HEK293 (cell line): ENCODE measurements around the gene RRP8.

Experiments
- CTCF ChIA-PET: fragments of 350-600 bp; formaldehyde crosslinking; extraction: SDS; loops from one replicate; lab custom pipeline; 2021; ENCODE audit warnings: antibody characterized with exemption; lab: Yijun Ruan, JAX
- POLR2A ChIA-PET: fragments of 300-600 bp; formaldehyde crosslinking; extraction: SDS; loops from one replicate; lab custom pipeline; 2020; ENCODE audit warnings: antibody characterized with exemption, inconsistent platforms; lab: Yijun Ruan, JAX
- H3K27ac ChIP-seq: fragments of 200-500 bp; sonication (Bioruptor generic); 2 replicates; pipeline ENCODE4 v1.5.1; 2014; ENCODE audit warnings: low read depth, low read length, control low read depth, inconsistent platforms; ENCODE audit errors: extremely low read depth
- H3K36me3 ChIP-seq, 2 experiments: fragments of 200-500 bp in 1 of 2; sonication (Bioruptor generic) in 1 of 2; 1 replicate in 1 of 2; 2 replicates in 1 of 2; pipeline ENCODE4 v1.5.1; 2014 to 2017; ENCODE audit warnings: inconsistent platforms in 2 of 2, low read length in 2 of 2; ENCODE audit not compliant: control insufficient read depth in 2 of 2, insufficient read depth in 1 of 2
- H3K4me1 ChIP-seq: fragments of 200-500 bp; sonication (Bioruptor generic); 2 replicates; pipeline ENCODE4 v1.5.1; 2014; ENCODE audit warnings: mild to moderate bottlenecking, low read length, inconsistent platforms; ENCODE audit not compliant: control insufficient read depth, insufficient read depth
- H3K4me3 ChIP-seq: 2 replicates; pipeline ENCODE4 v1.5.1; 2011; ENCODE audit warnings: low read depth, mild to moderate bottlenecking, control low read depth, low read length, moderate library complexity
- H3K9me3 ChIP-seq: fragments of 200-500 bp; sonication (Bioruptor generic); 2 replicates; pipeline ENCODE4 v1.5.1; 2014; ENCODE audit warnings: low read depth, low read length, inconsistent platforms; ENCODE audit not compliant: control insufficient read depth, insufficient read depth
- MEIS1 ChIP-seq: sonication (generic); formaldehyde crosslinking; IDR thresholded peaks from 2 replicates; pipeline ENCODE4 v1.8.1; 2022; ENCODE audit warnings: missing genetic modification reagents, mild to moderate bottlenecking, borderline replicate concordance
- PRDM1 ChIP-seq: fragments of 450-650 bp; formaldehyde crosslinking; IDR thresholded peaks from 2 replicates; pipeline ENCODE4; 2016; ENCODE audit warnings: missing biosample characterization, missing genetic modification characterization
- RBAK ChIP-seq: fragments of 450-650 bp; formaldehyde crosslinking; IDR thresholded peaks from 2 replicates; pipeline ENCODE4 v1.5.1; 2016; ENCODE audit warnings: missing biosample characterization, missing genetic modification characterization
- SETDB1 ChIP-seq: IDR thresholded peaks from one replicate; pipeline ENCODE4 v1.6.1; 2017; ENCODE audit warnings: mild to moderate bottlenecking, low read length, moderate library complexity, mixed read lengths; ENCODE audit not compliant: insufficient read length
- ZBTB17 ChIP-seq: fragments of 450-650 bp; formaldehyde crosslinking; IDR thresholded peaks from 2 replicates; pipeline ENCODE4 v1.5.1; 2016; ENCODE audit warnings: missing biosample characterization, missing genetic modification characterization
- ZNF169 ChIP-seq: fragments of 450-650 bp; formaldehyde crosslinking; IDR thresholded peaks from 2 replicates; pipeline ENCODE4 v1.5.1; 2016; ENCODE audit warnings: missing biosample characterization, missing genetic modification characterization
- ZNF341 ChIP-seq: fragments of 450-650 bp; formaldehyde crosslinking; IDR thresholded peaks from 2 replicates; pipeline ENCODE4; 2016; ENCODE audit warnings: low read depth, missing biosample characterization, missing genetic modification characterization
- ZNF529 ChIP-seq: fragments of 450-650 bp; formaldehyde crosslinking; IDR thresholded peaks from 2 replicates; pipeline ENCODE4 v1.5.1; 2017; ENCODE audit warnings: missing genetic modification characterization, missing biosample characterization; ENCODE audit not compliant: insufficient replicate concordance
- ZNF677 ChIP-seq: fragments of 450-650 bp; IDR thresholded peaks from 2 replicates; pipeline ENCODE4 v1.5.0; 2018; ENCODE audit warnings: missing biosample characterization, mild to moderate bottlenecking, missing genetic modification characterization, moderate library complexity
- ZNF837 ChIP-seq: fragments of 450-650 bp; formaldehyde crosslinking; IDR thresholded peaks from 2 replicates; pipeline ENCODE4 v1.5.1; 2016; ENCODE audit warnings: missing biosample characterization, missing genetic modification characterization
- ZSCAN30 ChIP-seq: fragments of 450-650 bp; IDR thresholded peaks from 2 replicates; pipeline ENCODE4 v1.5.1; 2018; ENCODE audit warnings: missing biosample characterization, mild to moderate bottlenecking, missing genetic modification characterization, moderate library complexity
- TF ChIP-seq, protein P1 (sequence below): fragments of 450-650 bp; formaldehyde crosslinking; IDR thresholded peaks from 2 replicates; pipeline ENCODE4 v1.5.1; 2016; ENCODE audit warnings: missing biosample characterization, missing genetic modification characterization
- TF ChIP-seq, protein P2 (sequence below): fragments of 450-650 bp; formaldehyde crosslinking; IDR thresholded peaks from 2 replicates; pipeline ENCODE4 v1.5.1; 2016; ENCODE audit warnings: missing biosample characterization, missing genetic modification characterization
- TF ChIP-seq, protein P3 (sequence below): fragments of 450-650 bp; formaldehyde crosslinking; IDR thresholded peaks from 2 replicates; pipeline ENCODE4 v1.5.1; 2016; ENCODE audit warnings: missing biosample characterization, missing genetic modification characterization, borderline replicate concordance

Gene RRP8

DNA sequence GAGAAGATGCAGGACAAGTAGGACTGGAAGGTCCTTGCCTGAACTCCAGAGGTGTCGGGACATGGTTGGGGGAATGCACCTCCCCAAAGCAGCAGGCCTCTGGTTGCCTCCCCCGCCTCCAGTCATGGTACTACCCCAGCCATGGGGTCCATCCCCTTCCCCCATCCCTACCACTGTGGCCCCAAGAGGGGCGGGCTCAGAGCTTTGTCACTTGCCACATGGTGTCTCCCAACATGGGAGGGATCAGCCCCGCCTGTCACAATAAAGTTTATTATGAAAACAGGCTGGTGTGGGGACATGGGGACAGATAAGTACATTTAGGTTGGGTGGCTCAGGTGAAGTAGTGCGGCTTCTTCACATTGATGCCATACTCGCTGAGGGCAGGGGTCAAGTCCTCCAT lies 7.2 kb upstream of the RRP8 start:
- Histone ChIP-seq H3K4me3 (no peak overlapping the region), H3K36me3 (peaks cover 0 to 68% of the 10 kb centered on the region in 2 experiments; a peak in 1 of 3 replicates), H3K4me1 (no peaks in the 10 kb centered on the region), H3K27ac (no peak overlapping the region), H3K9me3 (no peaks in the 10 kb centered on the region)
- POLR2A ChIA-PET: interaction anchor here (1.7 kb wide), 2 partner anchors 9 to 11 kb away, joined by 7 to 8 read pairs; partner anchors contain the start of gene TPP1
- CTCF ChIA-PET: interaction anchor here (1.0 kb wide), 1 partner anchor 73 kb away, joined by 3 read pairs; no protein-coding TSS in a partner anchor
- no peak for TF ChIP-seq MEIS1 (CRISPR knock-in tag)
- TF ChIP-seq, protein P1, sequence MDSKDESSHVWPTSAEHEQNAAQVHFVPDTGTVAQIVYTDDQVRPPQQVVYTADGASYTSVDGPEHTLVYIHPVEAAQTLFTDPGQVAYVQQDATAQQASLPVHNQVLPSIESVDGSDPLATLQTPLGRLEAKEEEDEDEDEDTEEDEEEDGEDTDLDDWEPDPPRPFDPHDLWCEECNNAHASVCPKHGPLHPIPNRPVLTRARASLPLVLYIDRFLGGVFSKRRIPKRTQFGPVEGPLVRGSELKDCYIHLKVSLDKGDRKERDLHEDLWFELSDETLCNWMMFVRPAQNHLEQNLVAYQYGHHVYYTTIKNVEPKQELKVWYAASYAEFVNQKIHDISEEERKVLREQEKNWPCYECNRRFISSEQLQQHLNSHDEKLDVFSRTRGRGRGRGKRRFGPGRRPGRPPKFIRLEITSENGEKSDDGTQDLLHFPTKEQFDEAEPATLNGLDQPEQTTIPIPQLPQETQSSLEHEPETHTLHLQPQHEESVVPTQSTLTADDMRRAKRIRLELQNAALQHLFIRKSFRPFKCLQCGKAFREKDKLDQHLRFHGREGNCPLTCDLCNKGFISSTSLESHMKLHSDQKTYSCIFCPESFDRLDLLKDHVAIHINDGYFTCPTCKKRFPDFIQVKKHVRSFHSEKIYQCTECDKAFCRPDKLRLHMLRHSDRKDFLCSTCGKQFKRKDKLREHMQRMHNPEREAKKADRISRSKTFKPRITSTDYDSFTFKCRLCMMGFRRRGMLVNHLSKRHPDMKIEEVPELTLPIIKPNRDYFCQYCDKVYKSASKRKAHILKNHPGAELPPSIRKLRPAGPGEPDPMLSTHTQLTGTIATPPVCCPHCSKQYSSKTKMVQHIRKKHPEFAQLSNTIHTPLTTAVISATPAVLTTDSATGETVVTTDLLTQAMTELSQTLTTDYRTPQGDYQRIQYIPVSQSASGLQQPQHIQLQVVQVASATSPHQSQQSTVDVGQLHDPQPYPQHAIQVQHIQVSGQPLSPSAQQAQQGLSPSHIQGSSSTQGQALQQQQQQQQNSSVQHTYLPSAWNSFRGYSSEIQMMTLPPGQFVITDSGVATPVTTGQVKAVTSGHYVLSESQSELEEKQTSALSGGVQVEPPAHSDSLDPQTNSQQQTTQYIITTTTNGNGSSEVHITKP (tag by site-specific recombination): peak; percentile 44; the same call in 1 of the 2 replicates

DNA sequence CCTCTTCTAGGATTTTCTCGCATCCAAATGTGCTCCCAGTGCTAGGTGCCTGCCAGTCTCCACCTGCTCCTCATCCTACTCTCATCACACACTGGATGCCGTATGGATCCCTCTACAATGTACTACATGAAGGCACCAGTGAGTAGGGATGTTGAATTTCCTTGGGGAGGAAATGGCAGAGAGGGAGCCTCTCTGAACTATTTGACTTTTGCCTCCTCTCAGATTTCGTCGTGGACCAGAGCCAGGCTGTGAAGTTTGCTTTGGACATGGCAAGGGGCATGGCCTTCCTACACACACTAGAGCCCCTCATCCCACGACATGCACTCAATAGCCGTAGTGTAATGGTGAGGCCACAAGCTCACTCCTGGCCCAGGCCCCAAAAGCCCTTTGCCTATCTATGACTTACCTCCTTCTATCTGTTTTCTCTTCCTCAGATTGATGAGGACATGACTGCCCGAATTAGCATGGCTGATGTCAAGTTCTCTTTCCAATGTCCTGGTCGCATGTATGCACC lies 6.1 kb upstream of the RRP8 start:
- CTCF ChIA-PET: interaction anchor here (1.0 kb wide), 1 partner anchor 74 kb away, joined by 3 read pairs; no protein-coding TSS in a partner anchor
- TF ChIP-seq ZNF837 (tag by site-specific recombination) (no peak), RBAK (no peak), ZBTB17 (tag by site-specific recombination) (no peak)
- Histone ChIP-seq H3K27ac (no peak overlapping the region), H3K9me3 (no peaks in the 10 kb centered on the region), H3K4me3 (no peak overlapping the region), H3K36me3 (peaks cover 0 to 57% of the 10 kb centered on the region in 2 experiments; a peak in 1 of 3 replicates), H3K4me1 (no peaks in the 10 kb centered on the region)
- POLR2A ChIA-PET: interaction anchor here (1.3 kb wide), 1 partner anchor 74 kb away, joined by 6 read pairs; the partner anchor contains the start of gene MRPL17

DNA sequence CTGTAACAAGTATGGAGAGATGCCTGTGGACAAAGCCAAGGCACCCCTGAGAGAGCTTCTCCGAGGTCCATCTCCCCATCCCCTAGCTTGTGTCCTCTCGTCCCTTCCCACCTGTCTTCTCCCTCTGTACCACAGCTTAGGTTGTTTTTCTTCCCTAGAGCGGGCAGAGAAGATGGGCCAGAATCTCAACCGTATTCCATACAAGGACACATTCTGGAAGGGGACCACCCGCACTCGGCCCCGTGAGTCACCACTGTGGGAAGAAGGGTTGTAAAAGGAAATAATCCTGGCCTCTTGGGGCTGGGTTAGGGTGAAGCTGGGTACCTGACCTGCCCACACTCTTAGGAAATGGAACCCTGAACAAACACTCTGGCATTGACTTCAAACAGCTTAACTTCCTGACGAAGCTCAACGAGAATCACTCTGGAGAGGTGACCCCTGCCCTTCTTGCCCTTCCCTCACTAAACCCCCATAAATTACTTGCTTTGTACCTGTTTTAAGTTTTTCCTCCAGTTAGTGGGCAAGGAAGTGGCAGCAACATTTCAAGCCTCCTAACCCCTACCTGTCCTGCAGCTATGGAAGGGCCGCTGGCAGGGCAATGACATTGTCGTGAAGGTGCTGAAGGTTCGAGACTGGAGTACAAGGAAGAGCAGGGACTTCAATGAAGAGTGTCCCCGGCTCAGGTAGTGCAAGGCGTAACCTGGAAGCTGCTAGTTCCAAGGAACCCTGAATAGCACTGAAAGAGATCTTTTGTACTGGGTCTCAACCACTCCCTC lies 5.5 kb upstream of the RRP8 start:
- POLR2A ChIA-PET: interaction anchor here (1.3 kb wide), 1 partner anchor 75 kb away, joined by 6 read pairs; the partner anchor contains the start of gene MRPL17
- CTCF ChIA-PET: no interaction called here
- H3K4me3 ChIP-seq: no peak overlapping the region
- TF ChIP-seq ZNF529 (tag by site-specific recombination) (no peak), ZNF169 (no peak), ZSCAN30 (no peak), SETDB1 (no peak), ZNF341 (tag by site-specific recombination) (no peak), PRDM1 (tag by site-specific recombination) (no peak), ZNF677 (tag by site-specific recombination) (no peak)
- TF ChIP-seq, protein P2, sequence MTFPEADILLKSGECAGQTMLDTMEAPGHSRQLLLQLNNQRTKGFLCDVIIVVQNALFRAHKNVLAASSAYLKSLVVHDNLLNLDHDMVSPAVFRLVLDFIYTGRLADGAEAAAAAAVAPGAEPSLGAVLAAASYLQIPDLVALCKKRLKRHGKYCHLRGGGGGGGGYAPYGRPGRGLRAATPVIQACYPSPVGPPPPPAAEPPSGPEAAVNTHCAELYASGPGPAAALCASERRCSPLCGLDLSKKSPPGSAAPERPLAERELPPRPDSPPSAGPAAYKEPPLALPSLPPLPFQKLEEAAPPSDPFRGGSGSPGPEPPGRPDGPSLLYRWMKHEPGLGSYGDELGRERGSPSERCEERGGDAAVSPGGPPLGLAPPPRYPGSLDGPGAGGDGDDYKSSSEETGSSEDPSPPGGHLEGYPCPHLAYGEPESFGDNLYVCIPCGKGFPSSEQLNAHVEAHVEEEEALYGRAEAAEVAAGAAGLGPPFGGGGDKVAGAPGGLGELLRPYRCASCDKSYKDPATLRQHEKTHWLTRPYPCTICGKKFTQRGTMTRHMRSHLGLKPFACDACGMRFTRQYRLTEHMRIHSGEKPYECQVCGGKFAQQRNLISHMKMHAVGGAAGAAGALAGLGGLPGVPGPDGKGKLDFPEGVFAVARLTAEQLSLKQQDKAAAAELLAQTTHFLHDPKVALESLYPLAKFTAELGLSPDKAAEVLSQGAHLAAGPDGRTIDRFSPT: no peak
- TF ChIP-seq, protein P3, sequence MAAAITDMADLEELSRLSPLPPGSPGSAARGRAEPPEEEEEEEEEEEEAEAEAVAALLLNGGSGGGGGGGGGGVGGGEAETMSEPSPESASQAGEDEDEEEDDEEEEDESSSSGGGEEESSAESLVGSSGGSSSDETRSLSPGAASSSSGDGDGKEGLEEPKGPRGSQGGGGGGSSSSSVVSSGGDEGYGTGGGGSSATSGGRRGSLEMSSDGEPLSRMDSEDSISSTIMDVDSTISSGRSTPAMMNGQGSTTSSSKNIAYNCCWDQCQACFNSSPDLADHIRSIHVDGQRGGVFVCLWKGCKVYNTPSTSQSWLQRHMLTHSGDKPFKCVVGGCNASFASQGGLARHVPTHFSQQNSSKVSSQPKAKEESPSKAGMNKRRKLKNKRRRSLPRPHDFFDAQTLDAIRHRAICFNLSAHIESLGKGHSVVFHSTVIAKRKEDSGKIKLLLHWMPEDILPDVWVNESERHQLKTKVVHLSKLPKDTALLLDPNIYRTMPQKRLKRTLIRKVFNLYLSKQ (tag by site-specific recombination): no peak
- TF ChIP-seq, all 188 proteins: peak for 0
- Histone ChIP-seq H3K4me1 (no peaks in the 10 kb centered on the region), H3K27ac (no peak overlapping the region), H3K36me3 (peaks cover 0 to 51% of the 10 kb centered on the region in 2 experiments; a peak in 1 of 3 replicates), H3K9me3 (no peaks in the 10 kb centered on the region)
